Erythroblast (primary cell): ENCODE results near the gene MPZL3.

ENCODE experiments used
- GATA1 ChIP-seq: IDR thresholded peaks from 2 replicates; pipeline ENCODE4 v1.6.1; 2011; ENCODE audit warnings: low read depth, mild to moderate bottlenecking, control low read depth, low read length, moderate library complexity
- POLR2A ChIP-seq: IDR thresholded peaks from 2 replicates; pipeline ENCODE4 v1.6.1; 2011; ENCODE audit warnings: mild to moderate bottlenecking, low read length

GRCh38 chr11:118283037-118283636, 31.0 kb upstream of the MPZL3 start:
- TF ChIP-seq POLR2A, result no peak
- TF ChIP-seq GATA1, result no peak
